Lower leg skin (tissue), 3 donors: ENCODE results near the gene SLC5A5.

Experiments used
- POLR2A ChIP-seq, 2 donors: fragments of 450-650 bp; IDR thresholded peaks; one replicate each; pipeline ENCODE4 v1.6.1; 2016 to 2017; ENCODE audit warnings: antibody characterized with exemption in 2 of 2, mild to moderate bottlenecking in 1 of 2, moderate library complexity in 1 of 2
- TF ChIP-seq, protein P1 (sequence below), 3 donors: fragments of 450-650 bp; IDR thresholded peaks; one replicate each; pipeline ENCODE4 v1.5.1; 2016; ENCODE audit warnings: antibody characterized with exemption in 3 of 3, mild to moderate bottlenecking in 3 of 3, moderate library complexity in 2 of 3

DNA sequence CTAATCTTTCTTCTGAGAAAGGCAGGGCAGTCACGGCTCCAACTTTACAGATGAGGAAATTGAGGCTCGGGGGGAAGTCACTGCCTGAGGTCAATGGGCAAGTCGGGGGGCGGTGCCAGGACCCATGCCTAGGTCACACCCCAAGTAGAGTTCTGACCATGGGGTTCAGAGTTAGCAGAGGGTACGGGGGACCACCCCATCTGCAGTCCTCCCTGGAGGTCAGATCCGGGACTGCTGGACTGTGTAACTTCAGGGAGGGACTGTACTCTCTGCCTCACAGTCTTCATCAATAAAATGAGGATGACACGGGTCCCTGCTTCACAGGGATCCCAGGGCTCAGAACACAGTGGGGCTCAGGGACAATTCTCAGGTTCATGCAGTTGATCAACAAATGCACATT is 7.7 kb downstream of the SLC5A5 start:
- TF ChIP-seq POLR2A (IDR thresholded peaks at IDR 0.05) = no peak
- TF ChIP-seq, protein P1, sequence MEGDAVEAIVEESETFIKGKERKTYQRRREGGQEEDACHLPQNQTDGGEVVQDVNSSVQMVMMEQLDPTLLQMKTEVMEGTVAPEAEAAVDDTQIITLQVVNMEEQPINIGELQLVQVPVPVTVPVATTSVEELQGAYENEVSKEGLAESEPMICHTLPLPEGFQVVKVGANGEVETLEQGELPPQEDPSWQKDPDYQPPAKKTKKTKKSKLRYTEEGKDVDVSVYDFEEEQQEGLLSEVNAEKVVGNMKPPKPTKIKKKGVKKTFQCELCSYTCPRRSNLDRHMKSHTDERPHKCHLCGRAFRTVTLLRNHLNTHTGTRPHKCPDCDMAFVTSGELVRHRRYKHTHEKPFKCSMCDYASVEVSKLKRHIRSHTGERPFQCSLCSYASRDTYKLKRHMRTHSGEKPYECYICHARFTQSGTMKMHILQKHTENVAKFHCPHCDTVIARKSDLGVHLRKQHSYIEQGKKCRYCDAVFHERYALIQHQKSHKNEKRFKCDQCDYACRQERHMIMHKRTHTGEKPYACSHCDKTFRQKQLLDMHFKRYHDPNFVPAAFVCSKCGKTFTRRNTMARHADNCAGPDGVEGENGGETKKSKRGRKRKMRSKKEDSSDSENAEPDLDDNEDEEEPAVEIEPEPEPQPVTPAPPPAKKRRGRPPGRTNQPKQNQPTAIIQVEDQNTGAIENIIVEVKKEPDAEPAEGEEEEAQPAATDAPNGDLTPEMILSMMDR (IDR thresholded peaks at IDR 0.05) = no peak
